Measurements from ENCODE around the gene MPRIP.
A peak's percentile ranks its signal among the peaks of the same experiment; 100 is the strongest.

- TF ChIP-seq CTCF (IDR thresholded peaks at IDR 0.05 in 8 of 11, conservative IDR thresholded peaks at IDR 0.05 in 3 of 11): peak; percentile 77 to 98 (median 93)
- no peak for TF ChIP-seq POLR2A (IDR thresholded peaks at IDR 0.05)
- peak; percentile 54 to 76 (median 72) for TF ChIP-seq POLR2AphosphoS5 (IDR thresholded peaks at IDR 0.05)
Observed at GRCh38 chr17:17001874-17002520, 40.3 kb upstream of the MPRIP start.
